Dendritic cell treated with granulocyte-macrophage colony-stimulating factor and Interleukin-4, amounts not matched to agents 40 ng/mL and 50 ng/mL, for 4 days (primary cell): ENCODE data around the gene COL2A1.

Source experiments
- H3K27ac Mint-ChIP-seq: one replicate; pipeline ENCODE4 v1.8.0; 2022; ENCODE audit warnings: mild to moderate bottlenecking, mixed read lengths
- H3K27me3 Mint-ChIP-seq: one replicate; pipeline ENCODE4 v1.8.0; 2022; ENCODE audit warnings: mild to moderate bottlenecking, mixed read lengths
- H3K36me3 Mint-ChIP-seq: one replicate; pipeline ENCODE4 v1.8.0; 2022; ENCODE audit warnings: low read depth, mixed read lengths
- H3K4me1 Mint-ChIP-seq: one replicate; pipeline ENCODE4 v1.8.0; 2022; ENCODE audit warnings: low read depth, mixed read lengths
- H3K4me3 Mint-ChIP-seq: one replicate; pipeline ENCODE4 v1.8.0; 2022; ENCODE audit warnings: mild to moderate bottlenecking, moderate library complexity, mixed read lengths
- H3K9me3 Mint-ChIP-seq: one replicate; pipeline ENCODE4 v1.8.0; 2022; ENCODE audit warnings: mixed read lengths
- intact Hi-C: fragments of 100-400 bp; cut with micrococcal nuclease; formaldehyde crosslinking; loops from one replicate; pipeline ENCODE4 v1.15.0; 2022

Gene COL2A1

DNA sequence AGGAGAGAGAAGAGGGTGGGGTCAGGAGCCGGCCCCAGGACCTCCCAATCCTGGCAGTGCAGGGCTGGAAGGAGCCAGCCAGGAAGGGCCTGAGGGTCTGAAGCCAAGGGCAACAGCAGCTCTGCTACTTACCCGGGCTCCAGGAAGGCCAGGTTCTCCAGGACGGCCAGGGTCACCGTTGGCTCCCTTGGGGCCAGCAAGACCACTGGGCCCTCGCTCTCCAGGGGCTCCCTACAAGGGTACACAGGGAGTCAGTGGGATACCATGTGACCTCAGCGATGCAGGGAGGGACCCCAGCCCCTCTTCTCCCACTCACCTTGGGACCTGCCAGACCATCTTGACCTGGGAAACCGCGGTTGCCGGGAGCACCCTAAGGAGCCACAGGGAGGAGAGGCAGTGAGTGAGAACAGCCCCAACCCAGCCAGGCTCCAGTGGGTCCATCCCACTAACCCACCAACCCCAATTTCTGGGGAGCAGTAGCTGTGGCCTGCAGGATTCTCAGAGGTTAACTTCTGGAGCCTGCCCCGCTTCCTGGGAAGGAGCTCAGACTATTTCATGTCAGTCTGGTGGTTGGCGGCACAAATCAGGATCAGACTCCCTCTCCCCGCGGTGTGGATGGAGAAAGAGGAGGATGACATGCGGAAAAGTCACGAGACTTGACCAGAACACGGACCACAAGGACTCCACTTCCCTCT is 18.5 kb downstream of the COL2A1 start:
- Mint-ChIP-seq H3K27me3 (peaks cover 25% of the 10 kb centered on the region), H3K4me3 (no peak overlapping the region), H3K9me3 (no peaks in the 10 kb centered on the region), H3K4me1 (no peaks in the 10 kb centered on the region), H3K27ac (no peak overlapping the region), H3K36me3 (no peaks in the 10 kb centered on the region)
- intact Hi-C loops = no loop called here

DNA sequence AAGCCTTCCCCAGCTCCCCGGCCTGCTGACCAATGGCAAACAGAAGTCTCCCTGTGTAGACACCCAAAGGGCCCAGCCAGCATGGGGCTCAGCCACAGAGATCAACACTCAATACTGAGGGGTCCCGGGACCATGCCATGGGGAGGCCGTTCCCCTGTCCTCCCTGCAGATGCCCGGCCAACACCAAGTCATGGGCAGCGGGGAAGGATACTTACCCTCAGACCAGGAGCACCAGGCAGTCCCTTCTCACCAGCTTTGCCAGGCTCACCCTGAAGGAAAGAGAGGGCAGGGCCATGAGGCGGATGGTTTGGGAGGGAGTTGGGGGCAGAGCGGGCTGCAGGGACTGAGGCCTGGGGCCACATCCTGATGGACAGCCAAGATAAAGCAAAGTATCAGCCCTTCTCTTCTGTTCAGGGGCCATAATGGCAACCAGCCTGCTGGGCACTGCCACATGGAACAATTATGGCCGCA is 19.9 kb downstream of the COL2A1 start:
- Mint-ChIP-seq H3K4me3 (no peak overlapping the region), H3K36me3 (no peaks in the 10 kb centered on the region), H3K4me1 (no peaks in the 10 kb centered on the region), H3K27ac (no peak overlapping the region), H3K27me3 (peaks cover 23% of the 10 kb centered on the region), H3K9me3 (no peaks in the 10 kb centered on the region)
- intact Hi-C loops = no loop called here

DNA sequence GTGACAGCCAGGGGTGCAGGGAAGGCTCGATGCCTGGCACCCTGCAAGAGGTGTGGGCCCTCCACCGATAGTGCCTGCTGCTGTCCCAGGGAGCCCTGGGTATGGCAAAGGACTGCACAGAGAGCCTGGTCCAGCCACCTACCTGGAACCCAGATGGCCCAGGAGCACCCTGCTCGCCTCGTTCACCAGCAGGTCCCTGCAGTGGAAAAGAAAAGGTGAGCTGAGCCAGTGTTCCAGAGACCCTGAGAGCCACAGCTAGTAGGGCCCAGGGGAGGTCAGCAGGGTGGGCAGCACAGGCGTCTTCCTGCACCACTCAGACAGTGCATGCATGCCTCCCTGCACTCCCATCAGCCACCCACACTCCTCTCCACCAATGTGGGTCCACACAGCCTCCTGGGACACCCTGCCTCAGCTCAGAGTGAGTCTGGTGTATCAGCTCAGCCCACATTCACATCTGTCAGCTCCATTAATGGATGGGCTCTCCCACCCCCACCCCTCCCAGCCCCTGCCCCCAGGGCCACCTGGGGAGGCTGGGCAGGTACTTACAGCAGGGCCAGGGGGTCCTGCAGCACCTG is 20.6 kb downstream of the COL2A1 start:
- H3K9me3 Mint-ChIP-seq = no peaks in the 10 kb centered on the region
- no peak overlapping the region for H3K4me3 Mint-ChIP-seq
- H3K27ac Mint-ChIP-seq = no peak overlapping the region
- H3K4me1 Mint-ChIP-seq = no peaks in the 10 kb centered on the region
- H3K36me3 Mint-ChIP-seq = no peaks in the 10 kb centered on the region
- intact Hi-C loops = no loop called here
- peaks cover 24% of the 10 kb centered on the region for H3K27me3 Mint-ChIP-seq

DNA sequence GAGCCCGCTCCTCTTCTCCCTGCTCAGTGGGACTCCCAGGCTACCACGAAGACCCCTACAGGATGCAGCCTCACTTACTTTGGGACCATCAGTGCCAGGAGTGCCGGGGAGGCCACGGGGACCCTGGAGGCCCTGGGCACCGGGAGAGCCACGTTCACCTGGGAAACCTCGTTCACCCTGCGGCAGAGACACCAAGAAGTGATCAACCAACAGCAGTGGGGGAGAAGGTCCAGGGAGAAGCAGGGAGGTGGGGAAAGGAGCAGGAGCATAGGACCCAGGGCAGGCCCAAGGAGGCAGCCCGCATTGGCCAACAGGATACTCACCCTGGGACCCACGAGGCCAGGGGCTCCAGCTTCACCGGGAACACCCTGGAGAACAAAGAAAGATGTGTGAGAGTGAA is 21.5 kb downstream of the COL2A1 start:
- H3K4me3 Mint-ChIP-seq = no peak overlapping the region
- H3K27ac Mint-ChIP-seq = no peak overlapping the region
- no peaks in the 10 kb centered on the region for H3K9me3 Mint-ChIP-seq
- H3K27me3 Mint-ChIP-seq = peaks cover 15% of the 10 kb centered on the region
- no peaks in the 10 kb centered on the region for H3K36me3 Mint-ChIP-seq
- intact Hi-C loops = no loop called here
- no peaks in the 10 kb centered on the region for H3K4me1 Mint-ChIP-seq

DNA sequence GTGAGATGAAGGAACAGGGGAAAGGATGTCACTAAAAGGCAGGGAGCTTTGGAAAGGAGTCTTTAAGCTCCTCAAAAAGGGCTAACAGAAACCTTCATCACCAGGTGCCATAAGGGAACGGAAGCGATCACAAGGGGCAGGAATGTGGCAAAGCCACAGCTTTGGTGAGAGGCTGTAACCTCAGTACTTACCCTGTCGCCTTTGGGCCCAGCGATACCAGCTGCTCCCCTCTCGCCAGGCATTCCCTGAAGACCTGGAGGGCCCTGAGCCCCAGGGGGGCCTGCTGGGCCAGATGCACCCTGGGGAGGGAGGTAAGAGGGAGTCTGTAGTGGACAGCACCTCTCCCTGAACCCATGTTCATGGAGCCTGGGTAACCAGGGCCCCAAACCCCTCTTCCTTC is 22.0 kb downstream of the COL2A1 start:
- intact Hi-C loops = no loop called here
- H3K27me3 Mint-ChIP-seq = peaks cover 13% of the 10 kb centered on the region
- no peaks in the 10 kb centered on the region for H3K9me3 Mint-ChIP-seq
- no peaks in the 10 kb centered on the region for H3K36me3 Mint-ChIP-seq
- no peaks in the 10 kb centered on the region for H3K4me1 Mint-ChIP-seq
- no peak overlapping the region for H3K27ac Mint-ChIP-seq
- no peak overlapping the region for H3K4me3 Mint-ChIP-seq

DNA sequence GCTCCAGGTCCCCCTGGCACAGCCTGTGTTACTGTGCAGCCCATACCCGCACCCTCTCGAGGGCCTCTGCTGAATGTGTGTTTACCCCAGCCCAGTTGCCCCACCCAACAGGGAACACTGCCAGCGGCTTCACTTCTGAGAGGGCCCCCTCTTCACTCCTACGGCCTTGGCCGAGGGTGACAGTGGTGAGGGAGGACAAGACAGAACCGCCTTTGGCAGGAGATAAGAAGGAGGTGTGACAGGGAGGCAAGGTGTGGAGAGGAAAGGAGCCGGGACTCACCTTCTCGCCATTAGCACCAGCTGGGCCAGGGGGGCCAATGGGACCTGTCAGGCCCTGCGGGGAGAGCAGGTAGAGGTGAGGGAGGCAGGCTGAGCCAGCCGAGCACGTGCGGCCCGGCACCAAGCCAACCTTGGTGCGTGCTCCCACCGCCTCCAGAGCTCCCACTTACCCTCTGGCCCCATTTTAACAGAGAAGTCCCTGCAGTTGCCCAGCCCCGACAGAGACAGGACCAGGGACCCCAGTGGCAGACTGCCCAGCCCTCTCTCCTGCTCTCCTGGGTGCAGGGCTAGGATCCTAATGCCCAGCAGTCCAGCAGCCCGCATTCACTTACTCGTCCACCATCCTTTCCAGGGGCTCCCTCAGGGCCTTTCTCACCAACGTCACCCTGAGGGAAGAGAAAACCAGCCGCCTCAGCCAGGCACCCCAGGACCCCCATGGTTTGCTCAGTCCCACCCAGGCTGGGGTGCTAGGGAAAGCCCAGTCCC is 22.6 kb downstream of the COL2A1 start:
- H3K36me3 Mint-ChIP-seq = no peaks in the 10 kb centered on the region
- H3K27ac Mint-ChIP-seq = no peak overlapping the region
- H3K27me3 Mint-ChIP-seq = peaks cover 12% of the 10 kb centered on the region
- H3K4me1 Mint-ChIP-seq = no peaks in the 10 kb centered on the region
- no peak overlapping the region for H3K4me3 Mint-ChIP-seq
- intact Hi-C loops = no loop called here
- no peaks in the 10 kb centered on the region for H3K9me3 Mint-ChIP-seq

DNA sequence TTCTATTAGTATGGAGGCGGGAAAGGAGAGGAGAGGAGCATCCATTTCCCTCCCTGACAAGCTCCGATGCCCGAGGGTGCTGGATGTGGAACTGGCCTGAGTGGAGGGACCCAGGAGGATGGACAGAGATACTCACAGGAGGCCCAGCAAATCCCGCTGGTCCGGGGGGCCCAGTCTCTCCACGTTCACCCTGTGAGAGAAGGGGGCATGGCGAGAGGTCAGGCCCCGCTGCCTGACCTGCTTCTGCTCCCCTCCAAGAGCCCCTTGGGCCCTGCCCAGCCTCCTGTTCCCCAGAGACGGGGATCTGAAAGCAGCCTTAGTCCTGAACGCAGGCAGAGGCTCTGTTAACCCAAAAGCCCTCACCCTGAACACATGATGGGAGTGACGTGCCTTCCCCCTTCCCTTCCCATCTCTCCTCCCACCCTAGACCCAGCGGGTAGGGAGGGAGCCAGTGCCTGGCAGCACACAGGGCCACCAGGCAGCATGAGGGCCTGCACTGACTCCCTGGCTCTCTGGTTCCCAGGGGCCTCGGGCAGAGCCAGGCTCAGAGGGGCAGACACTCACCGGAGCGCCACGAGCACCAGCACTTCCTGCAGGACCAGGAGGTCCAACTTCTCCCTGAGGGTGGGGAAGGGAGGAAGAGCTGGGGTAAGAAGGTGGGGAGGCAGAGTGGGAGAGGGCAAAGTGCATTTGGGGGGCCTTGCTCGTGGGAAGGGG is 23.3 kb downstream of the COL2A1 start:
- no peaks in the 10 kb centered on the region for H3K36me3 Mint-ChIP-seq
- H3K4me3 Mint-ChIP-seq = no peak overlapping the region
- H3K27ac Mint-ChIP-seq = no peak overlapping the region
- peaks cover 12% of the 10 kb centered on the region for H3K27me3 Mint-ChIP-seq
- H3K9me3 Mint-ChIP-seq = no peaks in the 10 kb centered on the region
- no peaks in the 10 kb centered on the region for H3K4me1 Mint-ChIP-seq
- intact Hi-C loops = no loop called here

DNA sequence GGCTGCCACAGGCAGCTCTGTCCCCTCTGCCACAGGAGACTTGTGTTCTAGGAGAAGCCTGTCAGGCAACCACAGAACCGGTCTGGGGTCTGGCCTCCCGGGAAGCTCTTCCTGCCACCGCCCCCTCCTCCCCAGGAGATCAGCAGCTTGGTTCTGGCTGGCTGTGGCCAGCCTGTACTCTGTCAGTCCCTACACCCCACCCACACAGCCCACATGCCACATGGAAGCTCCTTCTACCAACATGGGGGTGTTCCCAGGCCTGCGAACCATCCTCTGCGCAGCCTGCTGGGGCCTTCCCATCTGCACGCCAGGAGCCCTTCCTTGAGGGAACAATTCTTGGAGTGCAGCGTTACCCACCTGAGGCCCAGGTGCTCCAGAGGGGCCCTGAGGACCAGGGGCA is 24.1 kb downstream of the COL2A1 start:
- no peaks in the 10 kb centered on the region for H3K4me1 Mint-ChIP-seq
- H3K27ac Mint-ChIP-seq = no peak overlapping the region
- H3K9me3 Mint-ChIP-seq = no peaks in the 10 kb centered on the region
- intact Hi-C loops = no loop called here
- H3K36me3 Mint-ChIP-seq = no peaks in the 10 kb centered on the region
- no peak overlapping the region for H3K4me3 Mint-ChIP-seq
- peaks cover 12% of the 10 kb centered on the region for H3K27me3 Mint-ChIP-seq

DNA sequence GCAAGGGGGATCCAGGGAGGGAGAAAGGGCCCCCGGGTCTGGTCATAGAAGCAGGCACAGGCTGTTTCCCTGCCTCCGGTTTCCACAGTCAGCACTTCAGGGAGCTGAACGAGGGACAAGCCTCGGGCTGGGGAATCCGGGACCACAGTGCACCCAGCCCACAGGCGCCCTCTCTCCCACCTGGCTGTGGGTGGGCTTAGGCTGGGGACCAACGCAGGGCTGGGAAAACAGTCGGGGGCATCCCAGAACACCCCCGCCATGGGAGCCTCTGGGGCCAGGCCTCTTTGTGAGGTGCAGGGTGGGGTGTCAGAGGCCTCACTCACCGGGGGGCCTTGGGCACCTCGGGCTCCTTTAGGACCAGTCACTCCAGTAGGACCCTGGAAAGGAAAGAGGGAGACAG is 24.6 kb downstream of the COL2A1 start:
- H3K4me3 Mint-ChIP-seq = no peak overlapping the region
- no peak overlapping the region for H3K27ac Mint-ChIP-seq
- peaks cover 12% of the 10 kb centered on the region for H3K27me3 Mint-ChIP-seq
- no peaks in the 10 kb centered on the region for H3K4me1 Mint-ChIP-seq
- H3K36me3 Mint-ChIP-seq = no peaks in the 10 kb centered on the region
- no peaks in the 10 kb centered on the region for H3K9me3 Mint-ChIP-seq
- intact Hi-C loops = no loop called here

DNA sequence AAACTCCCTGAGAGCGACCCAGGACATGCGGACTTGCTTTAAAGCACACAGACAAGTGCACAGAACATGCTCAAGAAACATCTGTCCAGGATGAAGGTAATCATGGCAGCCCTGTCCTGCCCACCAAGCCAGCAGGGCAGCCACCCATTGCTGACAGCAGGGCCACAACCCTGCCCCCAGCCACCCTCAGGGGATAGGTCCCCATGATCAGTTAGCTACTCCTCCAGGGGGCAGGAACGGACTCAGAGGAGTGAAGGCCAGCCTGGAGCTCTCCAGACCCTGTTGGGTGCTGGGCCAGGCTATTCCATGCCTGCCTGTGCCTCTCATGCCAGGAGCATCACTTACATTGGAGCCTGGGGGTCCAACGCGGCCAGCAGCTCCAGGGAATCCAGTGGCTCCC is 25.1 kb downstream of the COL2A1 start:
- H3K36me3 Mint-ChIP-seq = no peaks in the 10 kb centered on the region
- H3K27me3 Mint-ChIP-seq = peaks cover 10% of the 10 kb centered on the region
- no peak overlapping the region for H3K27ac Mint-ChIP-seq
- H3K4me1 Mint-ChIP-seq = no peaks in the 10 kb centered on the region
- H3K9me3 Mint-ChIP-seq = no peaks in the 10 kb centered on the region
- intact Hi-C loops = no loop called here
- H3K4me3 Mint-ChIP-seq = no peak overlapping the region

DNA sequence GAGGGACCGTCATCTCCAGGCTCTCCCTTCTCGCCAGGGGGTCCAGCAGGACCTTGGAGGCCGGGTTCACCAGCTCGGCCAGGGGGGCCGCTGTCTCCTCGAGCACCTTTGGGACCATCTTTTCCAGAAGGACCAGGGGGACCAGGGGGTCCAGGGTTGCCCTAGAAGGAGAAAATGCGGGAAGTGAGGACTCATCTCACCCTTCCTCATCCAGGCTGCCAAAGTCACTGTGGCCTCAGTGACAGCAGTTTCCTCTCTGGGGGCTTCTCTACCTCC is 25.7 kb downstream of the COL2A1 start:
- Mint-ChIP-seq H3K4me1 (no peaks in the 10 kb centered on the region), H3K36me3 (no peaks in the 10 kb centered on the region), H3K9me3 (no peaks in the 10 kb centered on the region), H3K27me3 (peaks cover 8% of the 10 kb centered on the region), H3K27ac (no peak overlapping the region), H3K4me3 (no peak overlapping the region)
- intact Hi-C loops = no loop called here

DNA sequence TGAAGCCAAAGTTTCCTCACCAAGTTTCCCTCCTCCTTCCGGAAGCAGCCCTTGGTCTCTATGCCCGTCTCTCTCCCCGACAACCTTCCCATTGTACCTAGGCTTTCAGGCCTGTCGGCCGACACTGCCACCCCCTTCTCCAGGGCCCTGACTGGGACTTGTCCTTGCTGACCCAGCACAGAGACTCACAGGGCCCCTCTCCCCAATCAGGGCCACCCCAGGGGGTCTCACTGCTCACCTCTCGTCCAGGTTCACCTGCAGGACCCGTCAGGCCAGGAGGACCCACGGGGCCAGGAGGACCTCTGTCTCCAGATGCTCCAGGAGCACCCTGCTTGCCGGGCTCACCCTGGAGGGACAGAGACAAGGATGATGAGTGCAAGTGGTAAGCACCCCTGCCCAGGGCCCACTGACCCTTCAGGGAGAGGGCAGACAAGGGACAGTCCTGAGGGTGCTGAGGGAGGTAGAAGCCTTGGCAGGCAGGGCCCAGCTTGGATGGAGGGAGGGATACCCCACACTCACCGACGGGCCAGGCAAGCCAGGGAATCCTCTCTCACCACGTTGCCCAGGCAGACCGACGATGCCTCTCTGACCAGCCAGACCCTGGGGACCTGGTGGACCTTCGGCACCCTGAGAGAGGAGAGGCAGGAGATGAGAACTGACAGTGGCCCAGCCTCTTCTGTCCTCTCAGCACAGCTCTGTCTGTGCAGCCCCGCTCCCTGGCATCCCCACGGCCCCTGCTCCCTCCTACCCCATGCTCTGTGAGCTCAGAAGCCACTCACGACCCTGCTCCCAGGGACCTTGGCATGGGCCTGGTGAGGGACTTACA is 26.3 kb downstream of the COL2A1 start:
- H3K4me1 Mint-ChIP-seq = no peaks in the 10 kb centered on the region
- no peaks in the 10 kb centered on the region for H3K36me3 Mint-ChIP-seq

DNA sequence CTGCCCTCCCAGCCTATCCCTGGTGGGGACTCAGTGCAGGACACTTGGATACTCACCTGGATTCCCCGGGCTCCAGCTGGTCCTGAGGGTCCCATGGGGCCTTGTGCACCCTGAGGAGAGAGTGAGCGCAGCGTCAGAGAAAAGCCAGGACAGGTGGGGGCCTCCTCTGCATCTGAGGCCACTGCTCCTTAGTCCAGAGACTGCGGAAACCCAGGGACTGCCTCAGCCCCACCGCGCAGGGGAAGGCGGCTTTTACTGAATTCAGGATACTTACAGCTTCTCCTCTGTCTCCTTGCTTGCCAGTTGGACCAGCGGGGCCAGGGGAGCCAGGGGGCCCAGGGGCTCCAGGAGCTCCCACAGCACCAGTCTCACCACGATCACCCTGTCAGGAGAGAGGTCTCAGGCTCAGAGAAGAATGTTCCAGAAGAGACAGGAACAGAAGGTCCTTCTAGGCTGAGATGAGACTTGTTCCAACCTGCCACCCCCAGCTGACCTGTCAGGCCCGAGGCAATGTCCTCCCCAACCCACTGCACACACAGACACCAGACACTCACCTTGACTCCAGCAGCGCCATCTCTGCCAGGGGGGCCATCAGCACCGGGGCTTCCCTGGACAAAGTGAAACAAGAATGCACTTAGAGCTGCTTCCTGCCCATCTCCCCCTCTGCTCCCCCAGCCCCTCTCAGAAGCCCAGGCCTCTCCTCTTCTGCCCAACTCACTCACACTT is 27.1 kb downstream of the COL2A1 start:
- intact Hi-C loops = no loop called here
- Mint-ChIP-seq H3K9me3 (no peaks in the 10 kb centered on the region), H3K27me3 (peaks cover 8% of the 10 kb centered on the region), H3K4me1 (no peaks in the 10 kb centered on the region), H3K36me3 (no peaks in the 10 kb centered on the region), H3K27ac (no peak overlapping the region), H3K4me3 (no peak overlapping the region)

More for the DNA sequence above, 26.3 kb downstream of the COL2A1 start:
- H3K4me3 Mint-ChIP-seq = no peak overlapping the region
- H3K27me3 Mint-ChIP-seq = peaks cover 8% of the 10 kb centered on the region
- no peak overlapping the region for H3K27ac Mint-ChIP-seq
- intact Hi-C loops = no loop called here
- no peaks in the 10 kb centered on the region for H3K9me3 Mint-ChIP-seq
